Hepatocyte (in vitro differentiated cells): Measurements from ENCODE around the gene C10orf95.

ENCODE experiments used
- EZH2 ChIP-seq: fragments of 200-600 bp; sonication (generic); IDR thresholded peaks from 2 replicates; pipeline ENCODE4 v1.6.1; 2016; ENCODE audit warnings: antibody characterized with exemption, mild to moderate bottlenecking, borderline replicate concordance
- TF ChIP-seq, protein P1 (sequence below): fragments of 200-600 bp; sonication (generic); IDR thresholded peaks from 2 replicates; pipeline ENCODE4 v1.5.1; 2016; ENCODE audit warnings: antibody characterized with exemption, mild to moderate bottlenecking; ENCODE audit not compliant: poor library complexity

DNA sequence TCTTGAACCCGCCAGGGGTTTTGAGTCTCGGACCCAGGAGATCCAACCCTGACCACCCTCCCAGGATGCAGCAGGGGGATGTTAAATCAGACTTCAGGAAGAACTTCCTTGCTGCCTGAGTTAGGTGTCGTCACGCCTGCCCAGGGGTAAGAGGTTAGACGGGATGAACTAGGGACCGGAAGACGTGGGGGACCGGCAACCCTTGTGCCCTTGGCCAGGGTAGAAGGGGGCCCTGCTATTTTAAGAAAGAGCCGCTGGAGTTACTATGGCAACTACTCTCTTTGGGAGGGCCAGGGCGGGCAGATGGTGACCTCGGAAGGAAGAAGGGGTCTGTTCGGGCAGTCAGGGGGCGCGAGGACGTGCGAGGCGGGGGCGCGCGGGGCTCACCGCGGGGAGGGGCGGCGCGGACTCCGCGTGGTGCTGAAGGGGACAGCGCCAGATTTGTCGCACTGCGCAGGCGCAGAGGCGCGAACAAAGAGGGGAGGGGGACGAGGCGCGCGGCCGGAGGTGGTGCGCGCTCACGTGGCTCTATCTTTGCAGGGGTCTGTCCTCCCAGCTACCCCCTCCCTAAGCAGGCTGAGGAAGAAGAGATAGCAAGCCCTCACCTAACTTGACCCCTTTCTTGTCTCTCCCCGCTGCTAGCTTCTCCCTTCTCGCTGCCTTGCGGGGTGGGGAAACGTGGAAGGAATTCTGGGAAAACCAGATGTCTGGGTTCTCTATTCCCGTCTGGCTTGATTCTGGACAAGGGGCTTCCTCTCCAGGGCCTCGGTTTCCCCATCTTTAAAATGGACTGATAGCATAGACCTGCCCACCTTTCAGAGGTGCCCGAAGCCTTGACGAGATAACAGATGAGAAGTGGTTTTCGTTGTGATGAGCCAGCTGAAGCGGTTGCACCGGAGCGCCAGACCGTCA lies 31.8 kb downstream of the C10orf95 start:
- TF ChIP-seq, protein P1, sequence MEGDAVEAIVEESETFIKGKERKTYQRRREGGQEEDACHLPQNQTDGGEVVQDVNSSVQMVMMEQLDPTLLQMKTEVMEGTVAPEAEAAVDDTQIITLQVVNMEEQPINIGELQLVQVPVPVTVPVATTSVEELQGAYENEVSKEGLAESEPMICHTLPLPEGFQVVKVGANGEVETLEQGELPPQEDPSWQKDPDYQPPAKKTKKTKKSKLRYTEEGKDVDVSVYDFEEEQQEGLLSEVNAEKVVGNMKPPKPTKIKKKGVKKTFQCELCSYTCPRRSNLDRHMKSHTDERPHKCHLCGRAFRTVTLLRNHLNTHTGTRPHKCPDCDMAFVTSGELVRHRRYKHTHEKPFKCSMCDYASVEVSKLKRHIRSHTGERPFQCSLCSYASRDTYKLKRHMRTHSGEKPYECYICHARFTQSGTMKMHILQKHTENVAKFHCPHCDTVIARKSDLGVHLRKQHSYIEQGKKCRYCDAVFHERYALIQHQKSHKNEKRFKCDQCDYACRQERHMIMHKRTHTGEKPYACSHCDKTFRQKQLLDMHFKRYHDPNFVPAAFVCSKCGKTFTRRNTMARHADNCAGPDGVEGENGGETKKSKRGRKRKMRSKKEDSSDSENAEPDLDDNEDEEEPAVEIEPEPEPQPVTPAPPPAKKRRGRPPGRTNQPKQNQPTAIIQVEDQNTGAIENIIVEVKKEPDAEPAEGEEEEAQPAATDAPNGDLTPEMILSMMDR = no peak
- no peak for TF ChIP-seq EZH2
